GM08714 (cell line): Measurements from ENCODE around the gene KIAA0232.
A peak's percentile ranks its signal among the peaks of the same experiment; 100 is the strongest.

Experiments
- H3K4me3 ChIP-seq: fragments of 200-500 bp; sonication (Bioruptor generic); 2 replicates; pipeline ENCODE4 v1.5.1; 2014; ENCODE audit warnings: mild to moderate bottlenecking, low read length, inconsistent platforms
- ZNF274 ChIP-seq: IDR thresholded peaks from 2 replicates; pipeline ENCODE4 v1.6.1; 2012; ENCODE audit warnings: mild to moderate bottlenecking, low read depth, low read length

Gene KIAA0232, protein sequence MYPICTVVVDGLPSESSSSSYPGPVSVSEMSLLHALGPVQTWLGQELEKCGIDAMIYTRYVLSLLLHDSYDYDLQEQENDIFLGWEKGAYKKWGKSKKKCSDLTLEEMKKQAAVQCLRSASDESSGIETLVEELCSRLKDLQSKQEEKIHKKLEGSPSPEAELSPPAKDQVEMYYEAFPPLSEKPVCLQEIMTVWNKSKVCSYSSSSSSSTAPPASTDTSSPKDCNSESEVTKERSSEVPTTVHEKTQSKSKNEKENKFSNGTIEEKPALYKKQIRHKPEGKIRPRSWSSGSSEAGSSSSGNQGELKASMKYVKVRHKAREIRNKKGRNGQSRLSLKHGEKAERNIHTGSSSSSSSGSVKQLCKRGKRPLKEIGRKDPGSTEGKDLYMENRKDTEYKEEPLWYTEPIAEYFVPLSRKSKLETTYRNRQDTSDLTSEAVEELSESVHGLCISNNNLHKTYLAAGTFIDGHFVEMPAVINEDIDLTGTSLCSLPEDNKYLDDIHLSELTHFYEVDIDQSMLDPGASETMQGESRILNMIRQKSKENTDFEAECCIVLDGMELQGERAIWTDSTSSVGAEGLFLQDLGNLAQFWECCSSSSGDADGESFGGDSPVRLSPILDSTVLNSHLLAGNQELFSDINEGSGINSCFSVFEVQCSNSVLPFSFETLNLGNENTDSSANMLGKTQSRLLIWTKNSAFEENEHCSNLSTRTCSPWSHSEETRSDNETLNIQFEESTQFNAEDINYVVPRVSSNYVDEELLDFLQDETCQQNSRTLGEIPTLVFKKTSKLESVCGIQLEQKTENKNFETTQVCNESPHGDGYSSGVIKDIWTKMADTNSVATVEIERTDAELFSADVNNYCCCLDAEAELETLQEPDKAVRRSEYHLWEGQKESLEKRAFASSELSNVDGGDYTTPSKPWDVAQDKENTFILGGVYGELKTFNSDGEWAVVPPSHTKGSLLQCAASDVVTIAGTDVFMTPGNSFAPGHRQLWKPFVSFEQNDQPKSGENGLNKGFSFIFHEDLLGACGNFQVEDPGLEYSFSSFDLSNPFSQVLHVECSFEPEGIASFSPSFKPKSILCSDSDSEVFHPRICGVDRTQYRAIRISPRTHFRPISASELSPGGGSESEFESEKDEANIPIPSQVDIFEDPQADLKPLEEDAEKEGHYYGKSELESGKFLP (N-terminal part only)

DNA sequence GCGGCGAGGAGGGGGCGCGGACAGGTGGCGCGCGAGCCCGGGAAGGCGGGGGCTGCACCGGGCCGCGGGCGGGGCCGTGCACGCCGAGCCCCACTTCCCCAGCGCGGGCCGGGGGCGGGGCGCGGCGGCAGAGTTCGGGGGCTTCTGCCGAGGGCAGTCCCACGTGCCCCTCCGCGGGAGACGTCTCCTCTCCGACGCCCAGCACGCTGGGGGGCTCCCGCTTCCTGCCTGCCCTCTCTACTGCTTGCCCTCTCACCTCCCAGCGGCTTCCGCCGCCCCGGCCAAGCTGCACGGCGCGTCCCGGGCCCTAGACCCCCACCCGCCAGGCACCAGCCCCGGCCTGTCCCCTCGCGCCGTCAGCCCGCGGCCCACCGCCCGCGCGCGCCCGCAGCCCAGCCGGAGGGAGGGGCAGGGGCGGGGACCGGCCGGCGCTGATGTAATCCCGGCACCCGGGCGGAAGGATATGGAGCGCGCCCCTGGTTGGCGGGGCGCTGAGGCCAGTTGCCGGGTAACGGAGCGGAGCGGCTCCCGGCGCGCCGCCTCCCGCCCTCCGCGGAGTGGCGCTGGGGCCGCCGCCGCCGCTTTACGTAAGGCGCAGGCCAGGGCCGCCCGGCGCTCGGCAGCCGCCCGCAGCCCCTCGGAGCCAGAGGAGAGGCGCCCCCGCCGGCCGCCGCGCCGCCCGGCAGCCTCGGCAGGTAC, at the start of gene KIAA0232:
KIAA0232 (plus strand) TSS at position 581 of the 699 bp plus-strand sequence. CDS start 41,727 bp downstream, outside the sequence.
- no peak for TF ChIP-seq ZNF274
- H3K4me3 ChIP-seq = peak within 1 kb of the TSS; percentile 98

DNA sequence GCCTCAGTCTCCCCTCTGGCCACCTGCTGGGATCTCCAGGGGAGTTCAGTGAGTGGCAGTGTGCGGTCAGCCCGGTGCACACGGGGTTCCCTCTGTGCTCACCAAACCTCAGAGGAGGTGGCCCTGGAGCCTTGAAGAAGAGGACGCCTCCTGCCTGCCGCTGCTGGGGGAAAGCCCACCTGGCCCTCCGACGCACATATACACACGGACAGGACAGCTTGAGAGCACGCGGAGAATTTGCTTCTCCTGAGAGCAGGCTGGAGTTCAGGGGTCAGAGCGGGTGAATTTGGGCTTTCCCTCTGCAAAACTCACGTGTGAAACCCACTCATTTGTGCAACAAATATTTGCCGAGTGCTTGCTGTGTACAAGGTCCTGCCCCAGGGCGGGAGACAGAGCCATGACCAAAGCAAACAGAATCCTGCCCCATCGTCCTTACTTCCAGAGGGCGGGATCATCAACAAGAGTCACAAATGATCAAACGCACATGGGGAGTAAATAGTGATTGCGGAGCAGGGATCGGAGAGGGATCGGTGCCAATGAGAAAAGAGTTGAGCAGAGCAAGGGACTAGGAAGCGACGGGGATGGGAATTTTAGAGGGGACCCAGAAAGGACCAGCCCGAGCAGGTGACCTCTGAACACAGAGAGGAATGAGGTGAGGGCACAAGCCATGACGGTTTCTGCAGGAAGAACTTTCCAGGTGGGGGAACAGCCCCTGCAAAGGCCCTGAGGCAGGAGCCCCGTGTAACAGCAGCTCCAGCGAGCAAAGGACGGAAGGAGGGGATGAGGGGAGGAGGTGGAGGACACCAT, 49.0 kb upstream of the KIAA0232 start:
- H3K4me3 ChIP-seq = no peak overlapping the region
- no peak for TF ChIP-seq ZNF274

DNA sequence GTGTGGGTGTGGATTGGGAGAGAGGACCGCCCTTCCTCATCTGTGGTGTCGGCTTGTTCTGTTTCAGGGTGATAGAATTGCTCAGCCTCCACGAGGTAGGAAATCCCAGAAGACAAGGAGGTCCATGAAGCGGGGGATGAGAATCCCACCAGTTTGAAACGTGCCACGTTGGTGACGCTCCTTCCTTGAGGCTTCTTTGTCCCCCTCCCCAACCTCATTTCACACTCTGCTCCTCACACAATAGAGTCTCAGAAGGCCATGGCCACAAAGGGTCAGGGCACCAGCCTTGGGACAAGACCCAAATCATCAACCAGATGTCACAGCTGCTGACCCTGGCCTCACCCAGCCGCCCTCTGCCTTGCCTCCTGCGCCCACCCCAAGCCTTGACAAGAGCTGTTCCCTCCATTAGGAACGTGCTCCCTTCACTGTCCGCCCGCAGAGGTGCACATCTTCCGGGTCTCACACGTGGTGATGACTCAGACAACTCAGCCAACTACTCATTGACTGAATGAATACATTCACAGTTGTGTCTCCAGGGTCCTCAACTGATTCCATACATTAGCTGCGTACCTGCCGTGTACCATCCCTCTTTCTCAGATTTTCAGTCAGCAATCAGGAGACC, 48.3 kb upstream of the KIAA0232 start:
- H3K4me3 ChIP-seq = no peak overlapping the region
- no peak for TF ChIP-seq ZNF274

DNA sequence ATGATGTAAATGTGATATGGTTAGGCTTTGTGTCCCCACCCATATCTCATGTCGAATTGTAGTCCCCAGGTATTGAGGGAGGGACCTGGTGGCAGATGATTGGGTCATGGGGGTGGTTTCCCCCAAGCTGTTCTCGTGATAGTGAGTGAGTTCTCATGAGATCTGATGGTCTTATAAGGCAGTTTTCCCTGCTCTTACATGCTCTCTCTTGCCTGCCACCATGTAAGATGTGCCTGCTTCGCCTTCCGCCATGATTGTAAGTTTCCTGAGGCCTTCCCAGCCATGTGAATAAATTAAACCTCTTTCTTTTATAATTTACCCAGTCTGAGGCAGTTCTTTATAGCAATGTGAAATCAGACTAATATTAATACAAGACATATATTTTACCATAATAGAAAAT, 42.6 kb upstream of the KIAA0232 start:
- no peak for TF ChIP-seq ZNF274
- no peak overlapping the region for H3K4me3 ChIP-seq

DNA sequence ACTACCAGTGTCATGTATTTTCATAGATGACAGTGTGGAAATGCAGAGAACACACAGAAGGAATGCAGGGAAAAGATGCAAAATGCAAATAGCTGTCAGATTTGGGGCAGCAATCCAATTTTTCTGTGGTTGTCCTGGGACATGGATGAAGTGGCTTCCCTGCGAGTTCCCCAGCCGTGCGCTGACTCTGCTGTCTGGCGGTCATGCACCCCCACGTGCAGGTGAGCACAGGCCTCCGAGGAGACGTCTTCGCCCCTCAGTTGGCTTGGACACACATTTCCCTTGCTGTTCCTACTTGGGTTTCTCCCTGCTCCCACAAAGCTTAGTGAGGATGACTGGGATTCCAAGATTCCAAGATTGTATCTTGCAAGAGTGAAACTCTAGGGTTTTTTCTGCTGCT, 42.2 kb upstream of the KIAA0232 start:
- TF ChIP-seq ZNF274 = no peak
- H3K4me3 ChIP-seq = no peak overlapping the region

DNA sequence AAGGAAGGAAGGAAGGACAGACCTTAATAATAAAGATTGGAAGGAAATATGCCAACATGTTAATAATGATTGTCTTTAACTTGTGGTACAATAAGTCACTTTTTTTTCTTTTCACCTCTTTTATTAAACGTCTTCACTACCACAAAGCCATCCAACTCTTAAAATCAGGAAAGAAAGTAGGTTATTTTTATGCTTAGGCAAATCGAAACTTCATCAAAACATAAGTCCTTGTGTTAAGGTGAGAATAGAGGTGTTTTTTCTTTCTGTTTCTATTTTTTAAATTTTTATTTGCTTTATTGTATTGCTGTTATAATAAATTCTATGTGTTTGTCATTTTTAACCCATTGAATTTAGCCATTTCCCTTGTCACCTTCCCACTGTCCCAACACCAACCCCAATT, 40.0 kb upstream of the KIAA0232 start:
- no peak for TF ChIP-seq ZNF274
- H3K4me3 ChIP-seq = no peak overlapping the region

DNA sequence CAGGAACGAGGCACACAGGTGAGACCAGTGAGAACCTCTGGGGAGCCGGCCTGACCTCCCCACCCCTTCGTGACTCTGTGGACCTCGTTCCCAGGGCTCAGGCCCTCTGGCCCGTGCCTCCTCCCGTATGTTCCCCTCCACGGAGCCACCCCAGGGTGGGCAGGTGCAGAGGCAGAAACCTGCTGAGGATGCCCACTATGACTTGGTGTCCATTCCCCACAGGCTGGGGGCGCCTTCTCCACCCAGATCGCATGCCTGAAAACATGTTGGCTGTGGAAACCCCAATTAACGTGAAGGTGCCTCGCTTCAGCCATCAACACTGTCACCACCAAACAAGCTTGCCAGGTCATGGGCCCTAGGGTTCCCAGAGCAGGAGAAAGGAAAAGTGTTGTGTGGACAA, 39.5 kb upstream of the KIAA0232 start:
- TF ChIP-seq ZNF274 = no peak
- no peak overlapping the region for H3K4me3 ChIP-seq

DNA sequence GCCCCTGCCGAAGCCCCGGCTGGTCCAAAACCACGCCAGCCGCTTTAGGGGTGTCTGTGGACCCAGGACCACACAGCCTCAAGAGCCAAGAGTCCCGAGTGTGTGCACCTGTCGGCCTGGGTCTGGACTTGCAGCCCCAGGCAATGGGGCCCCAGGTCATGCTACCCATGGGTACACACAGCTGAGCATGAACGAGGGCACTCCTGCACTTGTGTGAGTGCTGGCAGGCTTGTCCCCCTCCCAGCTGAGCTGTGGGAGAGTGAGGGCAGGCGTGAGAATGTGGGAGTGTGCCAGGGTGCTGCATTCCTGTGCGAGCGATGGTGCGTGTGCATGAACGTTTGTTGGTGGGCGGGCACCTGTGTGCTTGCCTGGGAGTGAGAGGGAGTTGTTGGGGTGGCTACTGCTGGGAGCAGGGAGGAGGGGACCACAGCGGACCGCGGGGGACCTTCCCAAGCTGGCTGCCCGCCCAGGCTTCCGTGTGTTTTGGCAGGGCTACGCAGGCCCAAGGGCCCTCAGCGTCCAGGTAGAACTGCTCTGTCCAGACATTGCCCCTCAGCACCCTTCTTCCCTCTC, 35.7 kb upstream of the KIAA0232 start:
- no peak for TF ChIP-seq ZNF274
- no peak overlapping the region for H3K4me3 ChIP-seq

DNA sequence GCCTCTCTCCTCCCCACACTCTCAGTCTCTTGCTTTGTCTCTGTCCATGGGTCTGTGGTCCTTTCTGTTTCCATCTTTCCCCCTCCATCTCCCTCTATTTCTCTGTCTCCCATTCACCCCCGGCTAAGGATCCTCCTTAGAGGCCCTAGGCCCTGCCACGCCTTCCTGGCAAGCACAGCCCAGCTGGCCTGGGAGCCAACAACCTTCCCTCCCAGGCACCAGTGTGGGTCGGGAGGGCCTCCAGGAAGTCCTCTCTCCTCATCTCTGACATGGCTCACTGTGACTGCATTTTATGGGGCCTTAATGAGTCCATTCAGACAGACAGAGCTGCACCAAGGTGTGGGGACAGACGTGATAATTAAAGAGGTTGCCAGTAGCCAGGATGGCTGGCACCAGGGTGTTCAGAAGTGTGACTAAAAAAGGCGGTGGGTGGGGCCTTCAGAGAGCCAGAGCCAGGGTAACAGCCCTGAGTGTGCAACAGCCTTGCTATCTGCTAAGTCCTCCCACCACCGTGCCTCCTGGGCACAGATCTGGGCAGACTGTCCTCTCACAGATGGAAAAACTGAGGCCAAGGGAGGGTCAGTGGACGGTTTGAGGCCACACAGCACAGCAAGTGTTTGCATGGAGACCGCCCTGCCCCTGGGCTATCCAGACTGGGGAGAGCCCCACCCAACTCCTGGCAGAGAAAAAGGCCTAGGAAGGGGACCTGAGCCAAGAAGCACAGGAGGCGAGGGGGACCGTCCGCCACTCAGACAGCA, 35.1 kb upstream of the KIAA0232 start:
- no peak overlapping the region for H3K4me3 ChIP-seq
- no peak for TF ChIP-seq ZNF274

DNA sequence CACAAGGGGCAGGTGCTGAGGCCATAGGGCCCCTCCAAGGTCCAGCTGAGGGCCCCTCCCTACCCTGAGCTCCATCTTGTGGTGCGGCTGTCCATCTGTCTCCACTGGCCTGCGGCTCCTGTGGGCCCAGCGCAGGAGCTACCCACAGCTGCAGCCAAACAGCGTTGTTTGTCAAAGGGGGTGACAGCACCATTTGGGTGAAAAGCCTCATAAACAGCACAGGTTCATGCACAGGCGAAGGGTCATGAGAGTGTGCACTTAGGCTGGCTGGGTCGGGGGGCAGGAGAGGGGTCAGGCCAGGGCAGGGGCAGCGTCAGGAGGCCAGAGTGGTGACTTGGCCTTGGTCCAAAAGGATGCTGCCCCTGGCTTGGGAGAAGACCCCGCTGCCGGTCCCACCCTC, 34.2 kb upstream of the KIAA0232 start:
- no peak for TF ChIP-seq ZNF274
- H3K4me3 ChIP-seq = no peak overlapping the region

DNA sequence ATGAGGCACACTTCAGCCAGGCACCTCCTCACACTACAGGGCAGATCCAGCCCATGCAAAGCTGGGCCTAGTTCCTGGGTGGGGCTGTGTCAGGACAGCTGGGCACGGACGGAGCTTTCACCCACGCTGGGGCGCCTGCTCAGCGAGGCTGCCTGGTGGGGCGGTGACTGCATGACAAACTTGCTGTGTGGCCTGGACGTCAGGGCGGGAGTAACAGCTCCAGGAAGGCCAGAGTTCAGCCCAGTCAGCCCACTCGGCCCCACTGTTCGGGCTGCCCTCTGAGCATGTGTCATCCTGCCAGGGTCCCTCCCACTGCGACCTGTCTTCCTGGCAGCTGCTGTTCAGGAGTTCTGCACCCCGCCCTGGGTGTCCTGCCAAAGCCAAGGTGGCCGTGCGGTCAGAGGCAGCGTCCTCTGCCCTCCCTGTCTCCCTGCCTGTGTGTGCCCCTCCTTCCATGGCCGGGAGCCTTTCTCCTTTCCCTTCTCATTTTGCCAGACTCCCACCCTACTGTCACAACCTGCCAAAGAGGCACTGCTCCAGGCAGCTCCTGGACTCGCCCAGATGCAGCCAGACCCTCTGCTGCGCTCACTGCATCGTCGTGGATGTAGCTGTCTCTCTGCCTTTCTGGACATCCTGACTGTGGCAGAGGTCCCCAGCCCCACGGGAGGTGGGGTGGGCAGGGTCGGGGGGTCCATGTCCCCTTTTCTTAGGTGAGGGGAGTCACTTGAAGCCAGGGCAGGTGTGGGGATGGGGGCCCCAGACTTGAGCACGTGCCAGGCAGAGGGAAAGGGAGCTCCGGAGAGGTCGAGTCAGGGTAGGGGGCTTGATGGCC, 33.0 kb upstream of the KIAA0232 start:
- no peak overlapping the region for H3K4me3 ChIP-seq
- no peak for TF ChIP-seq ZNF274
